Astrocyte (in vitro differentiated cells and primary cell): Measurements from ENCODE around the gene PLEKHA1.

ENCODE experiments used
- EZH2 ChIP-seq: IDR thresholded peaks from 2 replicates; pipeline ENCODE4 v1.6.1; 2012; ENCODE audit warnings: mild to moderate bottlenecking, low read length, inconsistent platforms; ENCODE audit not compliant: insufficient read depth
- TF ChIP-seq, protein P1 (sequence below): IDR thresholded peaks from 2 replicates; pipeline ENCODE4 v1.5.1; 2011; ENCODE audit warnings: low read depth, mild to moderate bottlenecking, inconsistent platforms, low read length, moderate library complexity; ENCODE audit not compliant: insufficient read depth

GRCh38 chr10:122386514-122386913 is 12.0 kb downstream of the PLEKHA1 start:
- TF ChIP-seq, protein P1, sequence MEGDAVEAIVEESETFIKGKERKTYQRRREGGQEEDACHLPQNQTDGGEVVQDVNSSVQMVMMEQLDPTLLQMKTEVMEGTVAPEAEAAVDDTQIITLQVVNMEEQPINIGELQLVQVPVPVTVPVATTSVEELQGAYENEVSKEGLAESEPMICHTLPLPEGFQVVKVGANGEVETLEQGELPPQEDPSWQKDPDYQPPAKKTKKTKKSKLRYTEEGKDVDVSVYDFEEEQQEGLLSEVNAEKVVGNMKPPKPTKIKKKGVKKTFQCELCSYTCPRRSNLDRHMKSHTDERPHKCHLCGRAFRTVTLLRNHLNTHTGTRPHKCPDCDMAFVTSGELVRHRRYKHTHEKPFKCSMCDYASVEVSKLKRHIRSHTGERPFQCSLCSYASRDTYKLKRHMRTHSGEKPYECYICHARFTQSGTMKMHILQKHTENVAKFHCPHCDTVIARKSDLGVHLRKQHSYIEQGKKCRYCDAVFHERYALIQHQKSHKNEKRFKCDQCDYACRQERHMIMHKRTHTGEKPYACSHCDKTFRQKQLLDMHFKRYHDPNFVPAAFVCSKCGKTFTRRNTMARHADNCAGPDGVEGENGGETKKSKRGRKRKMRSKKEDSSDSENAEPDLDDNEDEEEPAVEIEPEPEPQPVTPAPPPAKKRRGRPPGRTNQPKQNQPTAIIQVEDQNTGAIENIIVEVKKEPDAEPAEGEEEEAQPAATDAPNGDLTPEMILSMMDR, result no peak
- no peak for TF ChIP-seq EZH2
